ENCODE results near the gene SESN1.
"Not testable (repeated sequence)": the region's sequence is repeated elsewhere in the genome, so short reads cannot be mapped to it uniquely, and the experiment has no call there.

SESN1 gene

GRCh38 chr6:108993876-108994275 is 100.8 kb downstream of the SESN1 start:
- no peak for DNase-seq

DNA sequence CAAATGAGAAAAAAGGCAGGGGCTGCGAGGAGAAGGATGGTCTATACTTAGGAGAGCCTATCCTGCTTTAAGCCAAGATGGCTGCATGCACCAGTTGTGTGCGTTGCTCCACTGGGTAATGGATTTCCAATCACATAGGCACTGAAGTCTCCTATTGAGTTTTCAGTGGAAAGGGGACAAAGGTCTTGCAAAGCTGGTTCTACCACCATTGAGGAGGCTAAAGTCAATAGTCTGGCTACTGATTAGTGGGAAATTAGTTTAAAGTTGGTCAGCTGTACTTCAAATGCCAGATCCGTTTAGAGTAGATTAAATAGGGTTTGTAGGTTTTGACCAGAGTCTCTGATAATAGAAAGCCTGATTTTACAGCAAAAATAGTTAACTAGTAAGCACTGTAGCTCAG is 104.9 kb downstream of the SESN1 start:
- DNase-seq: no peak

- no peak for DNase-seq
Observed at GRCh38 chr6:108988765-108989164, 105.9 kb downstream of the SESN1 start.

GRCh38 chr6:108988296-108988695 is 106.3 kb downstream of the SESN1 start:
- DNase-seq: no peak

DNA sequence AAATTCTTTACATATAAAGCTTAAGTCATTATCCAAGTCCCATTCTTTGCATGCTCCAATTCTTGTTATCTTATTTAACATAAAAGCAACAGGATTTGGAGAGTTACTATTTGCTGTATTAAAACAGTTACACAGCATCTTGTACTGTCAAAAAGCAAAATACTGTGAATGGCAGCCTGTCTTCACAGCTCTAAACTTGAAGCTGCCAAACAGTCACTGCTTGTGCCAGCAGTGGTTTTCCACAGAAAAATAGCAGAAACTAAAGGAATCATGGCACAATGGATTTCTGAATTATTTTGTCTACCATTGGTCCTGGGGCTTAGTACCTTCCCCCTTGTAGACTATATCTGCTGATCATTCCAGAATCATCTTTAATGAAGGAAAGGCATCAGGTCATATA is 107.5 kb downstream of the SESN1 start:
- no peak for DNase-seq

DNA sequence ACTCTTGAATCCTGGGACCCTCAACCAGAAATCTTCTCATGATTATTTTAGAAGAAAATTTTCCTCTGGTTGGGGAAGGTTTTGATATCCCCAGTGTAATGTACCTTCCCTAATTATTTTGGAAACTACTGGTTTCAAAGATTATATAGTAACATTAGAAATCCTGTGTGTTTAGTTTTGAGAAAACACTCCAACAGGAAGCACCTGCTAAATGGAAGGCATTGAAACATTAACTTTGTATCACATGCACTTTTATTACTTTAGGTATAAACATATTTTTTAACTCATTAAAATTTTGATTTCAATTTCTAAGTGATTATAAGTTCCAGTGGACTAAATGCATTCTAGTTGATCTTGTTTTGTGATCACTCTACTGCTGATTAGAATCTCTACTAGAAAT is 109.3 kb downstream of the SESN1 start:
- DNase-seq: no peak

- no peak for DNase-seq
Observed at GRCh38 chr6:108983151-108983550, 111.5 kb downstream of the SESN1 start.

- no peak for DNase-seq
Observed at GRCh38 chr6:108982154-108983113, 112.2 kb downstream of the SESN1 start.

- not testable (repeated sequence) for DNase-seq
Observed at GRCh38 chr6:108978638-108979037, 116.0 kb downstream of the SESN1 start.

GRCh38 chr6:108974201-108974600 is 120.4 kb downstream of the SESN1 start:
- DNase-seq: no peak

GRCh38 chr6:108969776-108970175 is 124.9 kb downstream of the SESN1 start:
- no peak for DNase-seq

GRCh38 chr6:108968325-108969316 is 126.0 kb downstream of the SESN1 start:
- DNase-seq: no peak

- no peak for DNase-seq
Observed at GRCh38 chr6:108966855-108967755, 127.5 kb downstream of the SESN1 start.

DNA sequence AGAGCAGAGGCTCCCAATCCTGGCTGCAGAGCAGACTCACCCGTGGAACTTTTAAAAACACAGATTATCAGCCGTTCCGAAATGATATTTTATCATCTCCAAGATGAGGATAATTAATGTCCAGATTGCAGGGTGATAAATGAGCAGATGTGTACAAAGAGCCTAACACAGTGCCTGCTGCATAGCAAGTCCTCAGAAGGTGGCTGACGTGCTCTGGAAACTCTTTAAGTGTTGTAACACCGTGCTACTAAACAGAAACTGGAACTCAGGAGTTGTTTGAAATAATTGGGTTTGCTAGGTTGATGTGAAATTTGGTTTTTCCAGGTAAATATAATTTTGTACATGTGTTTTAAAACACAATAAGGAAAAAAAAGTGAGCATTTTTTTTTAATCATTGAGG is 128.4 kb downstream of the SESN1 start:
- no peak for DNase-seq

DNA sequence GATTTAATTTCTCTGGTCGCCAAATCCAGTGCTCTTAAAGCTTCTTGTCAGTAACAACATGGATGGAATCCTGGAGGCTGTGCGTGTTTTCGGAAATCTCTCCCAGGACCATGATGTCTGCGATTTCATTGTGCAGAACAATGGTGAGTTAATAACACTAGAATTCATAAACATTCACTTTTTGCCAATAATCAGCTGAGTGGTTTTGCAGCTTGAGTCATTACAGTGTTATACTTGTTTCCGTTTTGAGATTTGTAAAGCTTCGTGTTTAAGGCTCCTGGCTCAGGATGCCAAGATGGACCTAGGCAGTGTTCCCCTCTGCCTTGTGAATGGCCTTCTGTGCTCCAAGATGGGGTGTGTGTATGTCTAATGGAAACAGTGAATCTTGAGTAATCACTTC is 132.7 kb downstream of the SESN1 start:
- DNase-seq: no peak

GRCh38 chr6:108961077-108961476 is 133.6 kb downstream of the SESN1 start:
- DNase-seq: no peak

DNA sequence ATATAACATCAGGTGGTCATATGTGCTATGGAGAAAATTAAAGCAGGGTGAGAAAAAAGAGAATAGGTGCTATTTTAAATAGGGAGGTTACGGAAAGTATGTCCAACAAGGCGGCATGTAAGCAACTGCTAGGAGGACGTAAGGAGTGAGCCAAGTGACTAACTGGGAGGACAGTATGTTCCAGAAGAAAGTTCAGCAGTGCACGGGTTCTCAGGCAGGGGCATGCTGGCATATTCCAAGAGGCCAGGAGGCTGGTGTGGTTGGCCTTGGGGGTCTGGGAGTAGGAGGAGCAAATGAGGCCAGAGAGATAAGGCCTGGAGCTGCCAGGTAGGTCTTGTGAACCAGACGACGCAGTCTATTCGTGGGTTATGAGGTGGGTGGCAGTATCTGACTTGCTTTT is 134.0 kb downstream of the SESN1 start:
- no peak for DNase-seq

GRCh38 chr6:108959972-108960582 is 134.6 kb downstream of the SESN1 start:
- DNase-seq: no peak

- DNase-seq: no peak
Observed at GRCh38 chr6:108958900-108959770, 135.5 kb downstream of the SESN1 start.

GRCh38 chr6:108957221-108957620 is 137.4 kb downstream of the SESN1 start:
- no peak for DNase-seq

Measured in activated CD8-positive, alpha-beta memory T cell treated with anti-CD3 and anti-CD28 coated beads for 24 hours (primary cell).